ENCODE results near the gene DLL1.

DLL1 gene

DNA sequence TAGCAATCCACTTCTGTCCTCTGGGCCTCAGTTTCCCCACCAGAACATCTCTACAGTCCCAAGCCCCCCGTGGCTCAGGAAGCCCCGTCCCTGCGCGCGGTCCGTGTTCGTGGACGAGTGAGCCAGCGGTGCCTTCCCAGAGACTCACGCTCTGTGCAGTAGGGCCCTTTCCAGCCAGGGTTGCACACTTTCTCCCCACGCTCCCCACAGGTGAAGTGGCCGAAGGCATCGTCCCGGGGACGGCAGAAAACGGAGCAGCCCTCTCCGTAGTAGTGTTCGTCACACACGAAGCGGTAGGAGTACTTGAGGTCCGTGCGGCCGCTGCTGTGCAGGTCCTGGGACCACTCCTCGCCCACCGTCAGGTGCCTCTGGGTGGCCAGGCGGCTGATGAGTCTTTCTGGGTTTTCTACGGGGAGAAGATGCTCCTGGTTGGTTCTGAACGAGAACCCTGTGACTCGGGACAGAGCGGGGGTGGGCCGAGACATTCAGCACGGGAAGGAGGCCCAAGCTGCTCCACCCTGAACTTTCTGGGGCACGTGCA, 2.7 kb downstream of the DLL1 start:
- peaks cover 34% of the 10 kb centered on the region for H3K4me1 ChIP-seq (ENCODE audit: control insufficient read depth, insufficient read depth, low read length)
- H3K27me3 ChIP-seq (ENCODE audit: control insufficient read depth, insufficient read depth, low read length): peaks cover 87% of the 10 kb centered on the region
- H3K4me3 ChIP-seq (ENCODE audit: low read depth, low read length): peak overlapping the region; percentile 71; the same call in 1 of the 2 replicates
- peaks cover 10% of the 10 kb centered on the region; the same call in 1 of the 2 replicates for H3K36me3 ChIP-seq (ENCODE audit: control insufficient read depth, insufficient read depth, low read length)
- H3K9me3 ChIP-seq (ENCODE audit: control insufficient read depth, insufficient read depth, low read depth, low read length): no peaks in the 10 kb centered on the region
- no peak overlapping the region for H3K9ac ChIP-seq (ENCODE audit: low read length)
- H3K27ac ChIP-seq (ENCODE audit: low read depth, low read length): no peak overlapping the region

- no peak overlapping the region for H3K4me3 ChIP-seq (ENCODE audit: low read depth, low read length)
- H3K9ac ChIP-seq (ENCODE audit: low read length): no peak overlapping the region
- H3K27me3 ChIP-seq (ENCODE audit: control insufficient read depth, insufficient read depth, low read length): peaks cover 82% of the 10 kb centered on the region
- H3K36me3 ChIP-seq (ENCODE audit: control insufficient read depth, insufficient read depth, low read length): peaks cover 10% of the 10 kb centered on the region; the same call in 1 of the 2 replicates
- no peak overlapping the region for H3K27ac ChIP-seq (ENCODE audit: low read depth, low read length)
- peaks cover 27% of the 10 kb centered on the region for H3K4me1 ChIP-seq (ENCODE audit: control insufficient read depth, insufficient read depth, low read length)
- no peaks in the 10 kb centered on the region for H3K9me3 ChIP-seq (ENCODE audit: control insufficient read depth, insufficient read depth, low read depth, low read length)
Observed at GRCh38 chr6:170287371-170287876, 3.5 kb downstream of the DLL1 start.

GRCh38 chr6:170286934-170287265, 4.0 kb downstream of the DLL1 start:
- H3K27me3 ChIP-seq (ENCODE audit: control insufficient read depth, insufficient read depth, low read length): peaks cover 78% of the 10 kb centered on the region
- H3K9me3 ChIP-seq (ENCODE audit: control insufficient read depth, insufficient read depth, low read depth, low read length): no peaks in the 10 kb centered on the region
- 0 out of 2 replicates have a peak overlapping the region, but pooled peaks have one; percentile 5 for H3K4me3 ChIP-seq (ENCODE audit: low read depth, low read length)
- H3K9ac ChIP-seq (ENCODE audit: low read length): no peak overlapping the region
- peaks cover 10% of the 10 kb centered on the region; the same call in 1 of the 2 replicates for H3K36me3 ChIP-seq (ENCODE audit: control insufficient read depth, insufficient read depth, low read length)
- H3K27ac ChIP-seq (ENCODE audit: low read depth, low read length): no peak overlapping the region
- peaks cover 25% of the 10 kb centered on the region for H3K4me1 ChIP-seq (ENCODE audit: control insufficient read depth, insufficient read depth, low read length)

DNA sequence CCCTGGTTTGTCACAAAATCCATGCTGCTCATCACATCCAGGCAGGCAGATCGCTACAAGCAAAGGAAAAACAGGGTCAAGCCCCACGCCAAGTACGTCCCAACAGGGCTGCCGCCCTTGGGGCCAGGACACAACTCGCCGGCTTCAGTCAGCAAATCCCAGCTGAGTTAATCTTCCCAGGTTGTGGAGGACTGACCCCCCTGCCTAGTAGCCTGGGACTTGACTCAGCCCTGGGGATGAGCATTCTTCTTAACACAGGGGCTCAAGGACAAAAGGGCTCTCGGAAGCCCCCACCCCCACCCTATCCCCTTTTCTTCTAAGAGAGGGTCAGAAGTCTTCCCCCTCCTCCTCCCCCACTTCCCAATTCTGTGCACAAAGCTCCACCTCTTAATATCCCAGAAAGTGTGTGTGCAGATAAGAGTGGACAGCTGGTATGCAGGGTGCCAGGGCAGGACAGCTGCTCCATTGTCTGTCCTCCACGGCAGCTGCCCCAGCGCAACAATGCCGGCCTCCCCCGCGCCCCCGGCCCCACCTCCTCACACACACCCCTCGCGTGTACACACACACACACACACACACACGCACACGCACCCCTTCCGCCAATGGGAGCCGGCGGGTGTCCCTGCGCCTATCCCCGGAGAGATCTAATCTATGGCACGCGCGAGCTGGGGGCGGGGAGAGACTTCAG, 4.5 kb downstream of the DLL1 start:
- Histone ChIP-seq H3K36me3 (ENCODE audit: control insufficient read depth, insufficient read depth, low read length) (peaks cover 10% of the 10 kb centered on the region; the same call in 1 of the 2 replicates), H3K27me3 (ENCODE audit: control insufficient read depth, insufficient read depth, low read length) (peaks cover 76% of the 10 kb centered on the region)

GRCh38 chr6:170285482-170285881, 5.4 kb downstream of the DLL1 start:
- Histone ChIP-seq H3K9me3 (ENCODE audit: control insufficient read depth, insufficient read depth, low read depth, low read length) (no peaks in the 10 kb centered on the region), H3K27me3 (ENCODE audit: control insufficient read depth, insufficient read depth, low read length) (peaks cover 75% of the 10 kb centered on the region), H3K4me3 (ENCODE audit: low read depth, low read length) (no peak overlapping the region), H3K36me3 (ENCODE audit: control insufficient read depth, insufficient read depth, low read length) (peaks cover 10% of the 10 kb centered on the region; the same call in 1 of the 2 replicates), H3K27ac (ENCODE audit: low read depth, low read length) (no peak overlapping the region), H3K9ac (ENCODE audit: low read length) (no peak overlapping the region), H3K4me1 (ENCODE audit: control insufficient read depth, insufficient read depth, low read length) (peaks cover 25% of the 10 kb centered on the region)

More for the DNA sequence above, 4.5 kb downstream of the DLL1 start:
- no peak overlapping the region for H3K4me3 ChIP-seq (ENCODE audit: low read depth, low read length)
- H3K27ac ChIP-seq (ENCODE audit: low read depth, low read length): no peak overlapping the region
- peaks cover 25% of the 10 kb centered on the region for H3K4me1 ChIP-seq (ENCODE audit: control insufficient read depth, insufficient read depth, low read length)
- no peaks in the 10 kb centered on the region for H3K9me3 ChIP-seq (ENCODE audit: control insufficient read depth, insufficient read depth, low read depth, low read length)
- no peak overlapping the region for H3K9ac ChIP-seq (ENCODE audit: low read length)

DNA sequence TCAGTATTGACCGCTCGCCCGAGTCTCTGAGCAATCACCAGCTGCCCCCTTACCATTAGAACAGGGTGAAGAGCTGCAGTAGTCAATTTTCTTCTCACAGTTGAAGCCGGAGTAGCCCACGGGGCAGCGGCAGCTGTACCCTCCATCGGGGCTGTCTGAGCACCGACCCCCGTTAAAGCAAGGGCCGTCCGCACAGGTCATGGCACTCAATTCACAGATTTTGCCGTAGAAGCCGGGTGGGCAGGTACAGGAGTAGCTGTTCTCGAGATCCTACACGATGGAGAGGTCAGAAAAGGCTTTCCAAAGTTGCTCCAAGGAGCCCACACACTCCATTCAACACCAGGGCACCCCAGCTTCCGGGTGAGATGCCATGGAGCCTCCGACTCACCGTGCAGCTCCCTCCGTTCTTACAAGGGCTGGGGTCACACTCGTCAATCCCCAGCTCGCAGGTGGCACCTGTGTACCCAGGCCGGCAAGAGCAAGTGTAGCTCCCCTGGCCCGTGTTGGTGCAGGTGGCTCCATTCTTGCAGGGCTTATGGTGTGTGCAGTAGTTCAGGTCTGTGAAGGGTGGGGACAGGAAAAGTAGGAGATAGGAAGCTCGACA, 5.9 kb downstream of the DLL1 start:
- Histone ChIP-seq H3K9me3 (ENCODE audit: control insufficient read depth, insufficient read depth, low read depth, low read length) (no peaks in the 10 kb centered on the region), H3K4me1 (ENCODE audit: control insufficient read depth, insufficient read depth, low read length) (peaks cover 25% of the 10 kb centered on the region), H3K4me3 (ENCODE audit: low read depth, low read length) (no peak overlapping the region), H3K27ac (ENCODE audit: low read depth, low read length) (no peak overlapping the region), H3K27me3 (ENCODE audit: control insufficient read depth, insufficient read depth, low read length) (peaks cover 75% of the 10 kb centered on the region), H3K36me3 (ENCODE audit: control insufficient read depth, insufficient read depth, low read length) (peaks cover 10% of the 10 kb centered on the region; the same call in 1 of the 2 replicates), H3K9ac (ENCODE audit: low read length) (no peak overlapping the region)

- Histone ChIP-seq H3K27me3 (ENCODE audit: control insufficient read depth, insufficient read depth, low read length) (peaks cover 74% of the 10 kb centered on the region), H3K36me3 (ENCODE audit: control insufficient read depth, insufficient read depth, low read length) (peaks cover 10% of the 10 kb centered on the region; the same call in 1 of the 2 replicates)
Observed at GRCh38 chr6:170284126-170284773, 6.6 kb downstream of the DLL1 start.

DNA sequence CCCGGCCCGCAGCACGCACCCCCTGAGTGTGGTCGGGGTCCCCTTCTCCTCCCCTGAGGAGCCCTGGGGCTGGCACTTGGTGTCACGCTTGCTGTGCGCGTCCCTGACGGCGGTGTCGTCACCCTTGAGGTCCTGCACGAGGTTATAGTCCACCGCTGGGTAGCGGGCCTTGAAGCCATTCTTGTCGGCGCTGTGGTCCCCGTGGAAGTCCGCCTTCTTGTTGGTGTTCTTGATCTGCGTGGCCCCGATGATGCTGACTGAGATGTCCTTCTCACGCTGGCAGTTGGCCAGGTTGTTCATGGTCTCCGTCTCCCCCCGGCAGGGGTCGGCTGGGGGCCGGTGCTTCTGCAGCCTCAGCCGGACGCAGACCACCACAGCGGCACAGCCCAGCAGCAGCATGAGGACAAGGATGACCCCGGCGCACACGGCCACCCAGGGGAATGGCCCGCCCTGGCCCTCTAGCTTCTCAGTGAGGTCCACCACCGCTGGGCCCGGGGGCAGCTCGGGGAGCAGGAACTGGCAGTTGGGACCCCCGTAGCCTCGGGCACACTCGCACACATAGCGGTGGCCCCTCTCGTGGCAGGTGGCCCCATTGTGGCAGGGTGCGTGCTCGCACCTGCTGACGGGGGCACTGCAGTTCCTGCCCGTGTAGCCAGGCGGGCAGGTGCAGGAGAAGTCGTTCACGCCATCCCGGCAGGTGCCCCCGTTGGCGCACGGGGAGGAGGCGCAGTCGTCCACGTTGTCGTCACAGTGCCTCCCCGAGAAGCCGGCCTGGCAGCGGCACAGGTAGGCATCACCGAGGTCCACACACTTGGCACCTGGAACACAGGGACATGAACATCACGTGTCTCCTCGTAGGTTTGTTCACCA, 7.4 kb downstream of the DLL1 start:
- peaks cover 20% of the 10 kb centered on the region for H3K4me1 ChIP-seq (ENCODE audit: control insufficient read depth, insufficient read depth, low read length)
- H3K27ac ChIP-seq (ENCODE audit: low read depth, low read length): no peak overlapping the region
- H3K36me3 ChIP-seq (ENCODE audit: control insufficient read depth, insufficient read depth, low read length): peaks cover 10% of the 10 kb centered on the region; the same call in 1 of the 2 replicates
- H3K9me3 ChIP-seq (ENCODE audit: control insufficient read depth, insufficient read depth, low read depth, low read length): no peaks in the 10 kb centered on the region
- no peak overlapping the region for H3K4me3 ChIP-seq (ENCODE audit: low read depth, low read length)
- H3K27me3 ChIP-seq (ENCODE audit: control insufficient read depth, insufficient read depth, low read length): peaks cover 66% of the 10 kb centered on the region
- H3K9ac ChIP-seq (ENCODE audit: low read length): no peak overlapping the region

More at GRCh38 chr6:170284126-170284773, 6.6 kb downstream of the DLL1 start:
- Histone ChIP-seq H3K9me3 (ENCODE audit: control insufficient read depth, insufficient read depth, low read depth, low read length) (no peaks in the 10 kb centered on the region), H3K4me3 (ENCODE audit: low read depth, low read length) (no peak overlapping the region), H3K9ac (ENCODE audit: low read length) (no peak overlapping the region), H3K27ac (ENCODE audit: low read depth, low read length) (no peak overlapping the region), H3K4me1 (ENCODE audit: control insufficient read depth, insufficient read depth, low read length) (peaks cover 25% of the 10 kb centered on the region)

DNA sequence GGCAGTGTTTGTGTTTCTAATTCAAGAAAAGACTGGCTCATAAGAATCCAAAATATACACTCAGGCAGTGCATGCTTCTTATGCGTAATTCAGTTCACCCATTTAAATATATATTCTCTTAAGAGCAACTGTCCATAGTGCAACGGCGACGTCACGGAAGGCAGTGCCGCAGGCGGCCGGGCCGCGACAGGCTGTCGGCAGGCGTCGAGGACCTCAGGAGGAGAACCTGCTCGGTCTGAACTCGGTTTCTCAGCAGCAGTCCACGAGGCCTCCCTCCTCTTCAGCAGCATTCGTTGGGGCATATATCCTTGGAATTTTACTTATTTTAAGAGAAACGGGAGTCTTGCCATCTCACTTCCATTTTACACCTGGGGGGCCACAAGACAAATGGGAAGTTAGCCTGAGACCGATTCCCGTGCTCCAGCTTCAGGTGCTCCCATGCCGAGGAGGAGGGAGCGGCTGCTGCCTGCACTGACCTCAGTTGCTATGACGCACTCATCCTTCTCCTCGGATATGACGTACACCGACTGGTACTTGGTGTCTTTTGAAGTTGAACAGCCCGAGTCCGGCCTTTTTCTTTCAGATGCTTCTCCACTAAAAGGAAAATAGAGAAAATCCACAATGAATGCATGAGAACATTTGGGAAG, 8.2 kb downstream of the DLL1 start:
- H3K36me3 ChIP-seq (ENCODE audit: control insufficient read depth, insufficient read depth, low read length): peaks cover 10% of the 10 kb centered on the region; the same call in 1 of the 2 replicates
- H3K9me3 ChIP-seq (ENCODE audit: control insufficient read depth, insufficient read depth, low read depth, low read length): no peaks in the 10 kb centered on the region
- peaks cover 57% of the 10 kb centered on the region for H3K27me3 ChIP-seq (ENCODE audit: control insufficient read depth, insufficient read depth, low read length)
- no peak overlapping the region for H3K4me3 ChIP-seq (ENCODE audit: low read depth, low read length)
- no peak overlapping the region for H3K27ac ChIP-seq (ENCODE audit: low read depth, low read length)
- no peak overlapping the region for H3K9ac ChIP-seq (ENCODE audit: low read length)
- H3K4me1 ChIP-seq (ENCODE audit: control insufficient read depth, insufficient read depth, low read length): peaks cover 14% of the 10 kb centered on the region
